Vagina (tissue), 2 donors: ENCODE data around the gene RPN2.

ENCODE experiments used
- POLR2A ChIP-seq, 2 donors: fragments of 450-650 bp; IDR thresholded peaks; one replicate each; pipeline ENCODE4 v1.6.1; 2017; ENCODE audit warnings: antibody characterized with exemption in 2 of 2, mild to moderate bottlenecking in 2 of 2, moderate library complexity in 2 of 2
- POLR2AphosphoS5 ChIP-seq, 2 donors: sonication (generic); formaldehyde crosslinking; IDR thresholded peaks; one replicate each; pipeline ENCODE4 v1.9.0; 2017; ENCODE audit warnings: antibody characterized with exemption in 2 of 2, mild to moderate bottlenecking in 2 of 2, low read depth in 1 of 2; ENCODE audit not compliant: insufficient read depth in 1 of 2

GRCh38 chr20:37230200-37230599 lies 51.1 kb downstream of the RPN2 start:
- TF ChIP-seq POLR2A (IDR thresholded peaks at IDR 0.05): no peak
- no peak for TF ChIP-seq POLR2AphosphoS5 (IDR thresholded peaks at IDR 0.05; ENCODE audit: insufficient read depth in 1 of 2, low read depth in 1 of 2)
